Mammary epithelial cell (primary cell): ENCODE measurements around the gene UBE2F.

ENCODE experiments used
- CTCF ChIP-seq, 2 donors: IDR thresholded peaks in 1 of 2; conservative IDR thresholded peaks in 1 of 2; 2 replicates each; pipeline ENCODE4 v1.5.1; 2011 to 2012; ENCODE audit warnings: inconsistent platforms in 2 of 2, low read length in 2 of 2, mild to moderate bottlenecking in 2 of 2, control low read depth in 1 of 2, low read depth in 1 of 2; ENCODE audit not compliant: insufficient read depth in 1 of 2; ENCODE audit errors: extremely low read depth in 1 of 2
- EZH2 ChIP-seq: IDR thresholded peaks from 2 replicates; pipeline ENCODE4 v1.6.1; 2012; ENCODE audit warnings: low read length, inconsistent platforms, borderline replicate concordance

DNA sequence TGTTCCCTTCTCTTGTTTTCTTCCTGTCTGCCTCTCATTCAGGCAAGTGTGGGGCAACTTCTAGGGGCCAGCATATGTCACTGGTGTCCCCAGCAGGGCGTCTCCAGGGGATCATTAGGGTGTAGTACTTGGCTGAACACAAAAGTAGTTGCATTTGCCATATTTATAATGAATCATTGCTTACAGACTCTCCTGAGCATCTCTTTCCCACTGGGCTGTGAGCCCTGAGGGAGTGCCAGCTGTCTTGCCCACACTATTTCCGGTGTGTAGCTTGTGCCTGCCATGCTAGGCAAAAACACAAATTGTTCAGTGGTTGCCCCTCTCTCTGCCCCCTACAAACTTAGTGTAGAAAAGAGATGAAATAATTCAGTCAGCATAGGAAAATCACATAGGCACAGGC is 53.1 kb downstream of the UBE2F start:
- no peak for TF ChIP-seq CTCF (conservative IDR thresholded peaks at IDR 0.05 in 1 of 2, IDR thresholded peaks at IDR 0.05 in 1 of 2; ENCODE audit: extremely low read depth in 1 of 2, insufficient read depth in 1 of 2, low read depth in 1 of 2, low read length in 2 of 2)
- TF ChIP-seq EZH2 = no peak
